OCI-LY3 (cell line): Measurements from ENCODE around the gene URB1.

Experiments
- H2AFZ ChIP-seq: fragments of 200-600, 300-600 bp; shearing (Covaris generic); 2 replicates; pipeline ENCODE4 v1.6.0; 2014; ENCODE audit warnings: antibody characterized with exemption, low read depth, low read length
- H3K27ac ChIP-seq: fragments of 200-600, 300-600 bp; sonication (generic); 2 replicates; pipeline ENCODE4 v1.5.1; 2014; ENCODE audit warnings: mild to moderate bottlenecking, low read length, moderate library complexity, mixed read lengths
- H3K27me3 ChIP-seq: fragments of 200-600, 300-600 bp; sonication (generic); 2 replicates; pipeline ENCODE4 v1.6.1; 2014; ENCODE audit warnings: low read depth, low read length, mixed read lengths
- H3K36me3 ChIP-seq: fragments of 200-600, 300-600 bp; sonication (generic); replicated peaks from 2 replicates; pipeline ENCODE3; 2014; ENCODE audit warnings: low read depth, low read length, mixed read lengths
- H3K4me1 ChIP-seq: fragments of 300-600, 200-600 bp; sonication (generic); 2 replicates; pipeline ENCODE4 v1.6.1; 2014; ENCODE audit warnings: low read length, mixed read lengths
- H3K4me2 ChIP-seq: fragments of 200-600, 300-600 bp; sonication (generic); 2 replicates; pipeline ENCODE4 v1.6.1; 2014; ENCODE audit warnings: low read length, mixed read lengths
- H3K4me3 ChIP-seq: fragments of 300-600, 200-600 bp; sonication (generic); 2 replicates; pipeline ENCODE4 v1.5.1; 2014; ENCODE audit warnings: antibody characterized with exemption, mild to moderate bottlenecking, low read length, moderate library complexity
- H3K79me2 ChIP-seq: fragments of 300-600, 200-600 bp; shearing (Covaris generic); 2 replicates; pipeline ENCODE4 v1.6.1; 2014; ENCODE audit warnings: mild to moderate bottlenecking, low read length, mixed read lengths
- H3K9ac ChIP-seq: fragments of 300-600, 200-600 bp; shearing (Covaris generic); 2 replicates; pipeline ENCODE4 v1.6.0; 2014; ENCODE audit warnings: mild to moderate bottlenecking, low read length, moderate library complexity
- H3K9me3 ChIP-seq: fragments of 200-600, 300-600 bp; shearing (Covaris generic); 2 replicates; pipeline ENCODE4 v1.6.1; 2014; ENCODE audit warnings: low read length, mixed read lengths; ENCODE audit not compliant: insufficient read depth
- H4K20me1 ChIP-seq: fragments of 200-600, 300-600 bp; sonication (generic); 2 replicates; pipeline ENCODE4 v1.6.1; 2016; ENCODE audit warnings: low read length, mixed read lengths; ENCODE audit not compliant: insufficient read depth
- EZH2phosphoT487 ChIP-seq: fragments of 200-600 bp; shearing (Covaris generic); IDR thresholded peaks from 2 replicates; pipeline ENCODE4 v1.6.1; 2018; ENCODE audit warnings: antibody characterized with exemption, mixed run types, low read depth
- TF ChIP-seq, protein P1 (sequence below): fragments of 200-600, 300-600 bp; sonication (generic); IDR thresholded peaks from 2 replicates; pipeline ENCODE4 v1.5.1; 2014; ENCODE audit warnings: antibody characterized with exemption, low read length, low read depth

URB1 gene

DNA sequence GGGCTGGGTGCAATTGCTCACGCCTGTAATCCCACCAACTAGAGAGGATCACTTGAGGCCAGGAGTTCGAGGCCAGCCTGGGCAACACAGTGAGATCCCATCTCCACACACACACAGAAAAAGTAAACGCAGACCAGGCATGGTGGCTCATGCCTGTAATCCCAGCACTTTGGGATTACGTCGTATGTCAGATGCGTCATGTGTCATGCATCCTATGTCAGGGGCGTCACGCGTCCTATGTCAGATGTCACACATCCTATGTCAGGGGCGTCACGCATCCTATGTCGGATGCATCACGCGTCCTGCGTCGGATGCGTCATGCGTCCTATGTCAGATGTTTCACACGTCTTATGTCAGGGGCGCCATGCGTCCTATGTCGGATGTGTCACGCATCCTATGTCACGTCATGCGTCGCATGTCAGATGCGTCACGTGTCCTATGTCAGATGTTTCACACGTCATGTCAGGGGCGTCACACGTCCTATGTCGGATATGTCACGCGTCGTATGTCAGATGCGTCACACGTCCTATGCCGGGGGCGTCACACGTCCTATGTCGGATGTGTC is 92.6 kb downstream of the URB1 start:
- Histone ChIP-seq H2AFZ (no peak overlapping the region), H3K4me1 (no peaks in the 10 kb centered on the region), H3K9me3 (no peaks in the 10 kb centered on the region), H3K27me3 (no peaks in the 10 kb centered on the region), H3K4me3 (no peak overlapping the region), H3K27ac (no peak overlapping the region), H3K36me3 (no peaks in the 10 kb centered on the region), H3K4me2 (no peak overlapping the region), H3K9ac (no peak overlapping the region), H3K79me2 (no peaks in the 10 kb centered on the region), H4K20me1 (no peaks in the 10 kb centered on the region)
- TF ChIP-seq EZH2phosphoT487: no peak
- TF ChIP-seq, protein P1, sequence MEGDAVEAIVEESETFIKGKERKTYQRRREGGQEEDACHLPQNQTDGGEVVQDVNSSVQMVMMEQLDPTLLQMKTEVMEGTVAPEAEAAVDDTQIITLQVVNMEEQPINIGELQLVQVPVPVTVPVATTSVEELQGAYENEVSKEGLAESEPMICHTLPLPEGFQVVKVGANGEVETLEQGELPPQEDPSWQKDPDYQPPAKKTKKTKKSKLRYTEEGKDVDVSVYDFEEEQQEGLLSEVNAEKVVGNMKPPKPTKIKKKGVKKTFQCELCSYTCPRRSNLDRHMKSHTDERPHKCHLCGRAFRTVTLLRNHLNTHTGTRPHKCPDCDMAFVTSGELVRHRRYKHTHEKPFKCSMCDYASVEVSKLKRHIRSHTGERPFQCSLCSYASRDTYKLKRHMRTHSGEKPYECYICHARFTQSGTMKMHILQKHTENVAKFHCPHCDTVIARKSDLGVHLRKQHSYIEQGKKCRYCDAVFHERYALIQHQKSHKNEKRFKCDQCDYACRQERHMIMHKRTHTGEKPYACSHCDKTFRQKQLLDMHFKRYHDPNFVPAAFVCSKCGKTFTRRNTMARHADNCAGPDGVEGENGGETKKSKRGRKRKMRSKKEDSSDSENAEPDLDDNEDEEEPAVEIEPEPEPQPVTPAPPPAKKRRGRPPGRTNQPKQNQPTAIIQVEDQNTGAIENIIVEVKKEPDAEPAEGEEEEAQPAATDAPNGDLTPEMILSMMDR: no peak

DNA sequence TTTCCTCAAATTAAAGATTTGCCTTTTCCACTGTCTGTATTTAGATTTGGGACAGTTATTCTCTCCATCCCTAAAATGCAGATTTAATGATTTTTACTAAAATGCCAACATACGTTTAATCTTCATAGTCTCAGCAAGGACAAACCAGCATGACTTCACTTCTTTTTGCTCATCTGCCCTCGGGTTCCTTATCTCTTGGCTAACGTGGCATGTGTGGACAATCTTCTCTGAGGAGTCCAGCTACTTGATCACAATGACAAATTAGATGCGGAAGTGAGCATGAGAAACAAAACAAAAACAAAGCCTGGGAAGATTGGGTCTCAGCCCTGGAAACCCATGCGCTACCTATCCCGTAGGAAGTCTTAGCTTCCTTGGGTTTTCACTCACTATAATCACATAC is 93.1 kb downstream of the URB1 start:
- H3K4me2 ChIP-seq: no peak overlapping the region
- TF ChIP-seq, protein P1: no peak
- TF ChIP-seq EZH2phosphoT487: no peak
- no peaks in the 10 kb centered on the region for H3K36me3 ChIP-seq
- no peak overlapping the region for H2AFZ ChIP-seq
- H3K9ac ChIP-seq: no peak overlapping the region
- H3K27me3 ChIP-seq: no peaks in the 10 kb centered on the region
- H3K27ac ChIP-seq: no peak overlapping the region
- no peaks in the 10 kb centered on the region for H3K79me2 ChIP-seq
- no peaks in the 10 kb centered on the region for H3K4me1 ChIP-seq
- H3K9me3 ChIP-seq: no peaks in the 10 kb centered on the region
- H4K20me1 ChIP-seq: no peaks in the 10 kb centered on the region
- no peak overlapping the region for H3K4me3 ChIP-seq

DNA sequence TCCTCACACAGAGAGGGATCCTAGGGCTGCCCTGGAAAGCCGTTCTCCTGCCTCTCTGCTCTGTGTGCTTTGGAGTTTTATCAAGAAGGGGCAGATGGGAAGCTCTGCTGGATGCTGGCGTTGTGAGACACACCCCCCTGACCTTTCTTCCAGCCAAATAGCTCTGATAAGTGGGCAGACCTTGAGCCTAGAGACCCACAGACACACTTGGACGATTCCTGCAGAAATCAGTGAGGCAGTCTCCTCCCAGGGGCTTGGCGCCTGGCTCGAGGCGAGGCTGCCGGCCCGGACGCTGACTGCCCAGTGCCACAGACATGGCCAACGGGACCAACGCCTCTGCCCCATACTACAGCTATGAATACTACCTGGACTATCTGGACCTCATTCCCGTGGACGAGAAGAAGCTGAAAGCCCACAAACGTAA is 94.1 kb downstream of the URB1 start, which contains the start of gene MRAP:
MRAP (plus strand) TSS at position 198 of the 424 bp plus-strand sequence; CDS start at position 315, 117 bp downstream.
- H3K27me3 ChIP-seq: no peaks in the 10 kb centered on the region
- TF ChIP-seq, protein P1: no peak
- no peak for TF ChIP-seq EZH2phosphoT487
- no peak within 1 kb of the TSS for H3K4me2 ChIP-seq

DNA sequence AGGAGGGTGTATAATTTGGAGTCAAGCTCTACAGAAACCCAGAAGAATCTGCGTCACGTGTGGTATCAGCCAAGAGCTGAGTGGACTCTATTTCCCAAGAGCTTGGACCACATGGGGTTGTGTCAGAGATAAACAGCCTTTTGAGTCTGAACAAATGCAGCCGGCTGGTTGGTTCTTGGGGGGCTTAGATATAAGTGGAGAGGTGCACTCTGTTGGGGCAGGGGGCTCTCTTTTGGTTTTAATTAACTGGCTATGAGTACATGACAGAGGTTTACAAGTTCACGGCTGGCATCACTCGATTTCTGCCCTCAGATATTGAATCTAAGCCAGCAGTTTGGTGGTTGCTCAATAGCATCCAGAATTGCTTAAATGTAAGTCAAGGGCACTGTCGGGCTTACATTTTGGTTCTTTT is 94.7 kb downstream of the URB1 start:
- no peak overlapping the region for H3K4me2 ChIP-seq
- H3K9me3 ChIP-seq: no peaks in the 10 kb centered on the region
- H4K20me1 ChIP-seq: no peaks in the 10 kb centered on the region
- H3K36me3 ChIP-seq: no peaks in the 10 kb centered on the region
- H2AFZ ChIP-seq: no peak overlapping the region
- H3K9ac ChIP-seq: no peak overlapping the region
- H3K4me1 ChIP-seq: no peaks in the 10 kb centered on the region
- H3K4me3 ChIP-seq: no peak overlapping the region
- no peaks in the 10 kb centered on the region for H3K27me3 ChIP-seq
- no peak for TF ChIP-seq EZH2phosphoT487
- TF ChIP-seq, protein P1: no peak
- H3K79me2 ChIP-seq: no peaks in the 10 kb centered on the region
- H3K27ac ChIP-seq: no peak overlapping the region

More for the DNA sequence above, 94.1 kb downstream of the URB1 start, which contains the start of gene MRAP:
- H2AFZ ChIP-seq: no peak within 1 kb of the TSS
- no peaks in the 10 kb centered on the region for H4K20me1 ChIP-seq
- no peaks in the 10 kb centered on the region for H3K4me1 ChIP-seq
- H3K27ac ChIP-seq: no peak within 1 kb of the TSS
- H3K36me3 ChIP-seq: no peaks in the 10 kb centered on the region
- no peak within 1 kb of the TSS for H3K4me3 ChIP-seq
- H3K9ac ChIP-seq: no peak within 1 kb of the TSS
- H3K79me2 ChIP-seq: no peaks in the 10 kb centered on the region
- H3K9me3 ChIP-seq: no peaks in the 10 kb centered on the region
